SHP77 (cell line): ENCODE data around the gene PRSS1.

Experiments
- DNase-seq, 2 experiments: peaks; one replicate each; lab custom pipeline; 2025; lab: John Stamatoyannopoulos, UW

Gene PRSS1

GRCh38 chr7:142795339-142795863 lies 46.1 kb downstream of the PRSS1 start:
- no peak for DNase-seq

- no peak for DNase-seq
Measured at GRCh38 chr7:142796001-142796500, 46.8 kb downstream of the PRSS1 start.

- DNase-seq, result no peak
Measured at GRCh38 chr7:142796501-142797390, 47.5 kb downstream of the PRSS1 start.

GRCh38 chr7:142797391-142798377 lies 48.4 kb downstream of the PRSS1 start:
- no peak for DNase-seq

DNA sequence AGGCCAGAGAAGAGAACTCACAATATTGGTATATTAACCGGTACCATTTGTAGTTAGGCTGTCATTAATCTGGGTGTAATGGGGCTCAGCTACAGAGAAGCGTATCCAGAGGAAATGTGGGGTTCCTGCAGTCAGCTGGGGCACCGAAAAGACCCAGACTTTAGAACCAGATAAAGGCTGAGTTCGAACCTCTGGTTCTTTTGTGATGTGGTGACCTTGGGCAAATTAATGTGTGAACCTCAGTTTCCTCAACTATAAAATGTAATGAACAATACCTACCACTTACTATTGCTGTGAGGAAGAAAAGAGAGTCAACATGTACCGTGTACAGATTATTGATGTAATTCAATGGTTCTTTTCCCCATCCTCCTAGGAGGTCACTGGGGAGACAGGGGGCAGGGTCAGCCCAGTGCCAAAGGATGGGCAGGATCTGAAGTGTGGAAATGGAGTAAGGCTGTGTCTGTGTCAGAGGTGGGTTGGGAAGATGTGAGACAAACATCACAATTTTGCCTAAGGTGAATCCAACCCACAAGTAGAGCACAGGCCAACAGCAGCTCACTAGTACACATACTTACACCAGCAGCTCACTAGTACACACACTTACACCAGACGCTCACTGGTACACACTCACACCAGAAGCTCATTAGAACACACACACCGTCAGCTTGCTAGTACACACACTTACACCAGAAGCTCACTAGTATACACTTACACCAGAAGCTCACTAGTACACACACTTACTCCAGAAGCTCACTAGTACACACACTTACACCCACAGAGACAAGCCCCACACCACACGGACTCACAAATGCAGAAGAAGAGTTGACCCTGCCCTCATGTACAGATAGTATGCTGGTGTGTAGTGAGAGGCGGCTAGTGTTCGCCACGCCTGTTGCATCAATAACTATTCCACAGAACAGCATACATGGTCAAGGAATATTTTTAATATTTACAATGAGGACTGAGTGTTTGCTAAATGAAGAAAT lies 49.5 kb downstream of the PRSS1 start:
- no peak for DNase-seq

- no peak for DNase-seq
Measured at GRCh38 chr7:142799437-142799835, 50.2 kb downstream of the PRSS1 start.

- no peak for DNase-seq
Measured at GRCh38 chr7:142800088-142800487, 50.8 kb downstream of the PRSS1 start.

DNA sequence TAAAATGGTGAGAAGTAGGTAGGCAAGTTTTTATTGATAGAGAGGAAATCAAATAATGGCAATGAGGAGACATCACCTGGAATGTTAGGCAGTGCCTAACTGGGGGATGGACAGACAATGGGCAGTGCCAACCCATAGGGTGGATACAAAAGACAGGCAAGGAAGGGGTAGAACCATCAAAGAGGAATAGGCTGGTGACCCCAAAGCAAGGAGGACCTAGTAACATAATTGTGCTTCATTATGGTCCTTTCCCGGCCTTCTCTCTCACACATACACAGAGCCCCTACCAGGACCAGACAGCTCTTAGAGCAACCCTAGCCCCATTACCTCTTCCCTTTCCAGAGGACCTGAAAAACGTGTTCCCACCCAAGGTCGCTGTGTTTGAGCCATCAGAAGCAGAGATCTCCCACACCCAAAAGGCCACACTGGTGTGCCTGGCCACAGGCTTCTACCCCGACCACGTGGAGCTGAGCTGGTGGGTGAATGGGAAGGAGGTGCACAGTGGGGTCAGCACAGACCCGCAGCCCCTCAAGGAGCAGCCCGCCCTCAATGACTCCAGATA lies 51.5 kb downstream of the PRSS1 start:
- no peak for DNase-seq

DNA sequence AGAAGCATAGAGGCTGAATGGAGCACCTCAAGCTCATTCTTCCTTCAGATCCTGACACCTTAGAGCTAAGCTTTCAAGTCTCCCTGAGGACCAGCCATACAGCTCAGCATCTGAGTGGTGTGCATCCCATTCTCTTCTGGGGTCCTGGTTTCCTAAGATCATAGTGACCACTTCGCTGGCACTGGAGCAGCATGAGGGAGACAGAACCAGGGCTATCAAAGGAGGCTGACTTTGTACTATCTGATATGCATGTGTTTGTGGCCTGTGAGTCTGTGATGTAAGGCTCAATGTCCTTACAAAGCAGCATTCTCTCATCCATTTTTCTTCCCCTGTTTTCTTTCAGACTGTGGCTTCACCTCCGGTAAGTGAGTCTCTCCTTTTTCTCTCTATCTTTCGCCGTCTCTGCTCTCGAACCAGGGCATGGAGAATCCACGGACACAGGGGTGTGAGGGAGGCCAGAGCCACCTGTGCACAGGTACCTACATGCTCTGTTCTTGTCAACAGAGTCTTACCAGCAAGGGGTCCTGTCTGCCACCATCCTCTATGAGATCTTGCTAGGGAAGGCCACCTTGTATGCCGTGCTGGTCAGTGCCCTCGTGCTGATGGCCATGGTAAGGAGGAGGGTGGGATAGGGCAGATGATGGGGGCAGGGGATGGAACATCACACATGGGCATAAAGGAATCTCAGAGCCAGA lies 52.5 kb downstream of the PRSS1 start:
- DNase-seq, result no peak

DNA sequence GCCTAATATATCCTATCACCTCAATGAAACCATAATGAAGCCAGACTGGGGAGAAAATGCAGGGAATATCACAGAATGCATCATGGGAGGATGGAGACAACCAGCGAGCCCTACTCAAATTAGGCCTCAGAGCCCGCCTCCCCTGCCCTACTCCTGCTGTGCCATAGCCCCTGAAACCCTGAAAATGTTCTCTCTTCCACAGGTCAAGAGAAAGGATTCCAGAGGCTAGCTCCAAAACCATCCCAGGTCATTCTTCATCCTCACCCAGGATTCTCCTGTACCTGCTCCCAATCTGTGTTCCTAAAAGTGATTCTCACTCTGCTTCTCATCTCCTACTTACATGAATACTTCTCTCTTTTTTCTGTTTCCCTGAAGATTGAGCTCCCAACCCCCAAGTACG lies 53.0 kb downstream of the PRSS1 start:
- DNase-seq, result no peak
